GM18502 (cell line): ENCODE measurements around the gene DOCK11.
"Not testable (repeated sequence)": the region's sequence is repeated elsewhere in the genome, so short reads cannot be mapped to it uniquely, and the experiment has no call there.

Source experiments
- ATAC-seq: cut with Tn5 transposase; IDR thresholded peaks from one replicate; pipeline ENCODE4 v1.9.1; 2021; ENCODE audit warnings: mild to moderate bottlenecking; ENCODE audit not compliant: unreplicated experiment, poor library complexity

The DOCK11 gene

GRCh38 chrX:118495061-118495921 lies at the start of gene DOCK11:
TSS of gene DOCK11 (plus strand) at chrX:118495815. CDS start at chrX:118495972, 157 bp downstream.
- ATAC-seq: peak; percentile 66

- no peak for ATAC-seq
Measured at GRCh38 chrX:118448273-118448783, 47.3 kb upstream of the DOCK11 start.

- ATAC-seq: no peak
Measured at GRCh38 chrX:118455013-118455412, 40.6 kb upstream of the DOCK11 start.

- no peak for ATAC-seq
Measured at GRCh38 chrX:118459494-118459893, 36.1 kb upstream of the DOCK11 start.

GRCh38 chrX:118464501-118464900 lies 31.1 kb upstream of the DOCK11 start:
- ATAC-seq: no peak

GRCh38 chrX:118468122-118468521 lies 27.5 kb upstream of the DOCK11 start:
- ATAC-seq: no peak

GRCh38 chrX:118470721-118471347 lies 24.8 kb upstream of the DOCK11 start:
- ATAC-seq: not testable (repeated sequence)

GRCh38 chrX:118474586-118474985 lies 21.0 kb upstream of the DOCK11 start:
- no peak for ATAC-seq

GRCh38 chrX:118475903-118476302 lies 19.7 kb upstream of the DOCK11 start:
- ATAC-seq: no peak

- ATAC-seq: no peak
Measured at GRCh38 chrX:118480172-118480571, 15.4 kb upstream of the DOCK11 start.

GRCh38 chrX:118482384-118482783 lies 13.2 kb upstream of the DOCK11 start:
- not testable (repeated sequence) for ATAC-seq

GRCh38 chrX:118484216-118484903 lies 11.3 kb upstream of the DOCK11 start:
- ATAC-seq: no peak

GRCh38 chrX:118486693-118487092 lies 8.9 kb upstream of the DOCK11 start:
- not testable (repeated sequence) for ATAC-seq

- ATAC-seq: no peak
Measured at GRCh38 chrX:118493016-118493415, 2.6 kb upstream of the DOCK11 start.

GRCh38 chrX:118493653-118494297 lies 1.8 kb upstream of the DOCK11 start:
- no peak for ATAC-seq

GRCh38 chrX:118495958-118496762 lies 545 bp downstream of the DOCK11 start:
- ATAC-seq: peak; percentile 67

GRCh38 chrX:118496763-118497079 lies 1.1 kb downstream of the DOCK11 start:
- ATAC-seq: peak; percentile 19

GRCh38 chrX:118497180-118497818 lies 1.7 kb downstream of the DOCK11 start:
- no peak for ATAC-seq

GRCh38 chrX:118498351-118498750 lies 2.7 kb downstream of the DOCK11 start:
- no peak for ATAC-seq
